Liver (tissue), 9 donors: ENCODE measurements around the gene SOBP. TPM values are rescaled to one million over a fixed set of nuclear protein-coding genes. Genes with fewer than 3 reads are reported as not detected.

Experiments
- DNase-seq: peaks from one replicate; pipeline ENCODE4 v3.0.0-alpha.2; 2017; ENCODE audit warnings: low spot score
- H3K27ac ChIP-seq, 2 donors: one replicate each; pipeline ENCODE4 v1.7.0; 2013; ENCODE audit warnings: inconsistent platforms in 2 of 2, low read length in 2 of 2, control low read depth in 1 of 2, low read depth in 1 of 2, mild to moderate bottlenecking in 1 of 2
- H3K27me3 ChIP-seq, 4 donors: one replicate each; pipeline versions ENCODE4 v1.6.1 to v1.7.0; 2013; ENCODE audit warnings: low read length in 3 of 4, inconsistent platforms in 1 of 4, mild to moderate bottlenecking in 1 of 4, moderate library complexity in 1 of 4; ENCODE audit not compliant: control insufficient read depth in 4 of 4, insufficient read depth in 4 of 4
- H3K36me3 ChIP-seq, 4 donors: one replicate each; pipeline versions ENCODE4 v1.6.1 to v1.7.0; 2013; ENCODE audit warnings: low read length in 3 of 4, mild to moderate bottlenecking in 3 of 4, low read depth in 1 of 4, moderate library complexity in 1 of 4; ENCODE audit not compliant: control insufficient read depth in 4 of 4, insufficient read depth in 3 of 4
- H3K4me1 ChIP-seq, 4 donors: one replicate each; pipeline versions ENCODE4 v1.6.1 to v1.7.0; 2013; ENCODE audit warnings: low read length in 3 of 4, mild to moderate bottlenecking in 3 of 4, moderate library complexity in 1 of 4; ENCODE audit not compliant: control insufficient read depth in 4 of 4, insufficient read depth in 4 of 4
- H3K4me3 ChIP-seq, 3 donors: one replicate each; pipeline versions ENCODE4 v1.6.1 to v1.7.0; 2013; ENCODE audit warnings: low read length in 3 of 3, control low read depth in 1 of 3, low read depth in 1 of 3, mild to moderate bottlenecking in 1 of 3
- H3K9ac ChIP-seq, 2 donors: one replicate each; pipeline ENCODE4 v1.7.0; 2013; ENCODE audit warnings: low read length in 2 of 2, mild to moderate bottlenecking in 2 of 2, moderate library complexity in 2 of 2, control low read depth in 1 of 2, low read depth in 1 of 2
- H3K9me3 ChIP-seq, 4 donors: one replicate each; pipeline versions ENCODE4 v1.6.1 to v1.7.0; 2013; ENCODE audit warnings: low read length in 3 of 4; ENCODE audit not compliant: control insufficient read depth in 4 of 4
- EGR1 ChIP-seq, 2 donors: IDR thresholded peaks; 2 replicates each; pipeline ENCODE4 v1.6.1; 2016 to 2018; ENCODE audit warnings: antibody characterized with exemption in 2 of 2, low read depth in 2 of 2
- FOXA1 ChIP-seq: IDR thresholded peaks from 2 replicates; pipeline ENCODE4 v1.6.1; 2016; ENCODE audit warnings: antibody characterized with exemption
- FOXA2 ChIP-seq: IDR thresholded peaks from 2 replicates; pipeline ENCODE4 v1.6.1; 2016; ENCODE audit warnings: antibody characterized with exemption
- GABPA ChIP-seq, 2 donors: IDR thresholded peaks in 1 of 2; conservative IDR thresholded peaks in 1 of 2; 2 replicates each; pipeline ENCODE4 v1.6.1; 2016; ENCODE audit warnings: antibody characterized with exemption in 2 of 2, mild to moderate bottlenecking in 1 of 2, moderate library complexity in 1 of 2
- HNF4A ChIP-seq, 2 donors: conservative IDR thresholded peaks; 2 replicates each; pipeline ENCODE4 v1.6.1; 2016; ENCODE audit warnings: antibody characterized with exemption in 2 of 2, mild to moderate bottlenecking in 2 of 2
- HNF4G ChIP-seq: IDR thresholded peaks from 2 replicates; pipeline ENCODE4 v1.6.1; 2016; ENCODE audit warnings: antibody characterized with exemption
- JUND ChIP-seq, 2 donors: IDR thresholded peaks; 2 replicates each; pipeline ENCODE4 v1.6.1; 2016; ENCODE audit warnings: antibody characterized with exemption in 2 of 2
- NR2F2 ChIP-seq: IDR thresholded peaks from 2 replicates; pipeline ENCODE4 v1.6.1; 2016; ENCODE audit warnings: antibody characterized with exemption
- RAD21 ChIP-seq, 2 donors: IDR thresholded peaks; 2 replicates each; pipeline ENCODE4 v1.6.1; 2016; ENCODE audit warnings: antibody characterized with exemption in 2 of 2, mild to moderate bottlenecking in 2 of 2
- RXRA ChIP-seq, 2 donors: IDR thresholded peaks; 2 replicates each; pipeline ENCODE4 v1.6.1; 2017 to 2018; ENCODE audit warnings: antibody characterized with exemption in 2 of 2, mild to moderate bottlenecking in 1 of 2
- SP1 ChIP-seq: IDR thresholded peaks from 2 replicates; pipeline ENCODE4 v1.6.1; 2018; ENCODE audit warnings: antibody characterized with exemption, mild to moderate bottlenecking
- TAF1 ChIP-seq: conservative IDR thresholded peaks from 2 replicates; pipeline ENCODE4 v1.6.1; 2016; ENCODE audit warnings: antibody characterized with exemption, mild to moderate bottlenecking
- YY1 ChIP-seq: IDR thresholded peaks from 2 replicates; pipeline ENCODE4 v1.6.1; 2016; ENCODE audit warnings: antibody characterized with exemption, mild to moderate bottlenecking
- WGBS: extraction: QIAGEN DNeasy Blood & Tissue Kit; methylation state at CpG from one replicate; pipeline ENCODE4 v1.1.7; 2013; 5-methylcytosine and 5-hydroxymethylcytosine counted together
- polyA plus RNA-seq, 2 donors: library from polyadenylated mRNA; stranded (reverse) in 1 of 2; unstranded in 1 of 2; fragments of 200-250 nt in 1 of 2; fragments of >200 nt in 1 of 2; fragmentation: Nextera tagmentation in 1 of 2; extraction: Ambion mirVana in 1 of 2; gene quantifications; one replicate each; pipeline versions ENCODE4 v1.2.1 to v1.2.3, GENCODE V29; 2013 to 2015
- total RNA-seq, 2 donors: library from RNA; depleted of rRNA; stranded (reverse); fragments of >200 nt; gene quantifications; one replicate each; pipeline ENCODE4 v1.2.3, GENCODE V29; 2014
- TF ChIP-seq, protein P1 (sequence below): fragments of 150-350 bp; IDR thresholded peaks from 2 replicates; pipeline ENCODE4 v1.5.1; 2017; ENCODE audit warnings: improper control_type of control experiment, low read depth, low read length; ENCODE audit not compliant: missing input control
- TF ChIP-seq, protein P2 (sequence below): IDR thresholded peaks from 2 replicates; pipeline ENCODE4 v1.6.1; 2016; ENCODE audit warnings: antibody characterized with exemption
- TF ChIP-seq, protein P3 (sequence below): IDR thresholded peaks from 2 replicates; pipeline ENCODE4 v1.6.1; 2016; ENCODE audit warnings: antibody characterized with exemption
- TF ChIP-seq, protein P4 (sequence below): IDR thresholded peaks from 2 replicates; pipeline ENCODE4 v1.6.1; 2016; ENCODE audit warnings: antibody characterized with exemption
- TF ChIP-seq, protein P5 (sequence below): IDR thresholded peaks from 2 replicates; pipeline ENCODE4 v1.6.1; 2016; ENCODE audit warnings: antibody characterized with exemption, mild to moderate bottlenecking
- donor health status: healthy.
- donor health status: healthy.
- donor health status: healthy.
- donor health status: healthy.
- donor health status: healthy.

Gene SOBP
- total and polyA plus RNA-seq, 4 donors = 0.99 to 5.4 (median 1.9) TPM

DNA sequence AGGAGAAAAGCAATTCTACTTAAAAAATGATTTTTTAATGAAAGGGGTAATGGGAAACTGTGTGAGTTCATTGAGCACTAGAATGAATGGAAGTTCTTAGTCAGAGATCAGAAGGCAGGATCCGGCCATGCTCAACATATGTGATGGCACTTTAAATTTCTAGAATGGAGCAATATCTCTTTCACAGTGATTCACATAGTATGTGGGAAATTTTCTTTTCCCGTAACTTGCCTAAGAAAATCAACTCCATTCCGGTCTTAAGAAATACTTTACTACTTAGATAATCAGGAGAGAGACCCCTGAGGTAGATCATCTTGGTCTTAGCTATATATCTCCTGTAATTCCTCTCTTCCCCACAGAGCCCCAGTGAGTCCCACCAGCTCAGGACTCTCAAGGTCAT is 202.4 kb downstream of the SOBP start:
- no peak for DNase-seq
- H3K9ac ChIP-seq = no peak overlapping the region
- WGBS = 93% methylated on average over 3 of the region's 3 CpGs

More for the DNA sequence above, 202.4 kb downstream of the SOBP start:
- H3K36me3 ChIP-seq = no peaks in the 10 kb centered on the region
- H3K4me1 ChIP-seq = no peaks in the 10 kb centered on the region
- no peak overlapping the region for H3K27ac ChIP-seq
- H3K4me3 ChIP-seq = no peak overlapping the region
- H3K9me3 ChIP-seq = peaks cover 0 to 1% (median 0%) of the 10 kb centered on the region in 4 donors
- TF ChIP-seq, protein P1, sequence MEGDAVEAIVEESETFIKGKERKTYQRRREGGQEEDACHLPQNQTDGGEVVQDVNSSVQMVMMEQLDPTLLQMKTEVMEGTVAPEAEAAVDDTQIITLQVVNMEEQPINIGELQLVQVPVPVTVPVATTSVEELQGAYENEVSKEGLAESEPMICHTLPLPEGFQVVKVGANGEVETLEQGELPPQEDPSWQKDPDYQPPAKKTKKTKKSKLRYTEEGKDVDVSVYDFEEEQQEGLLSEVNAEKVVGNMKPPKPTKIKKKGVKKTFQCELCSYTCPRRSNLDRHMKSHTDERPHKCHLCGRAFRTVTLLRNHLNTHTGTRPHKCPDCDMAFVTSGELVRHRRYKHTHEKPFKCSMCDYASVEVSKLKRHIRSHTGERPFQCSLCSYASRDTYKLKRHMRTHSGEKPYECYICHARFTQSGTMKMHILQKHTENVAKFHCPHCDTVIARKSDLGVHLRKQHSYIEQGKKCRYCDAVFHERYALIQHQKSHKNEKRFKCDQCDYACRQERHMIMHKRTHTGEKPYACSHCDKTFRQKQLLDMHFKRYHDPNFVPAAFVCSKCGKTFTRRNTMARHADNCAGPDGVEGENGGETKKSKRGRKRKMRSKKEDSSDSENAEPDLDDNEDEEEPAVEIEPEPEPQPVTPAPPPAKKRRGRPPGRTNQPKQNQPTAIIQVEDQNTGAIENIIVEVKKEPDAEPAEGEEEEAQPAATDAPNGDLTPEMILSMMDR = no peak
- TF ChIP-seq HNF4A (conservative IDR thresholded peaks at IDR 0.05) (no peak), TAF1 (no peak), HNF4G (no peak), YY1 (no peak), RAD21 (IDR thresholded peaks at IDR 0.05) (no peak), FOXA1 (no peak), EGR1 (IDR thresholded peaks at IDR 0.05; ENCODE audit: low read depth in 2 of 2) (no peak), JUND (IDR thresholded peaks at IDR 0.05) (no peak), GABPA (IDR thresholded peaks at IDR 0.05 in 1 of 2, conservative IDR thresholded peaks at IDR 0.05 in 1 of 2) (no peak), FOXA2 (no peak), RXRA (IDR thresholded peaks at IDR 0.05) (no peak), NR2F2 (no peak), SP1 (no peak)
- TF ChIP-seq, protein P2, sequence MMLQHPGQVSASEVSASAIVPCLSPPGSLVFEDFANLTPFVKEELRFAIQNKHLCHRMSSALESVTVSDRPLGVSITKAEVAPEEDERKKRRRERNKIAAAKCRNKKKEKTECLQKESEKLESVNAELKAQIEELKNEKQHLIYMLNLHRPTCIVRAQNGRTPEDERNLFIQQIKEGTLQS = no peak
- TF ChIP-seq, protein P3, sequence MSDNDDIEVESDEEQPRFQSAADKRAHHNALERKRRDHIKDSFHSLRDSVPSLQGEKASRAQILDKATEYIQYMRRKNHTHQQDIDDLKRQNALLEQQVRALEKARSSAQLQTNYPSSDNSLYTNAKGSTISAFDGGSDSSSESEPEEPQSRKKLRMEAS = no peak
- TF ChIP-seq, protein P4, sequence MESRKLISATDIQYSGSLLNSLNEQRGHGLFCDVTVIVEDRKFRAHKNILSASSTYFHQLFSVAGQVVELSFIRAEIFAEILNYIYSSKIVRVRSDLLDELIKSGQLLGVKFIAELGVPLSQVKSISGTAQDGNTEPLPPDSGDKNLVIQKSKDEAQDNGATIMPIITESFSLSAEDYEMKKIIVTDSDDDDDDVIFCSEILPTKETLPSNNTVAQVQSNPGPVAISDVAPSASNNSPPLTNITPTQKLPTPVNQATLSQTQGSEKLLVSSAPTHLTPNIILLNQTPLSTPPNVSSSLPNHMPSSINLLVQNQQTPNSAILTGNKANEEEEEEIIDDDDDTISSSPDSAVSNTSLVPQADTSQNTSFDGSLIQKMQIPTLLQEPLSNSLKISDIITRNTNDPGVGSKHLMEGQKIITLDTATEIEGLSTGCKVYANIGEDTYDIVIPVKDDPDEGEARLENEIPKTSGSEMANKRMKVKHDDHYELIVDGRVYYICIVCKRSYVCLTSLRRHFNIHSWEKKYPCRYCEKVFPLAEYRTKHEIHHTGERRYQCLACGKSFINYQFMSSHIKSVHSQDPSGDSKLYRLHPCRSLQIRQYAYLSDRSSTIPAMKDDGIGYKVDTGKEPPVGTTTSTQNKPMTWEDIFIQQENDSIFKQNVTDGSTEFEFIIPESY = no peak
- TF ChIP-seq, protein P5, sequence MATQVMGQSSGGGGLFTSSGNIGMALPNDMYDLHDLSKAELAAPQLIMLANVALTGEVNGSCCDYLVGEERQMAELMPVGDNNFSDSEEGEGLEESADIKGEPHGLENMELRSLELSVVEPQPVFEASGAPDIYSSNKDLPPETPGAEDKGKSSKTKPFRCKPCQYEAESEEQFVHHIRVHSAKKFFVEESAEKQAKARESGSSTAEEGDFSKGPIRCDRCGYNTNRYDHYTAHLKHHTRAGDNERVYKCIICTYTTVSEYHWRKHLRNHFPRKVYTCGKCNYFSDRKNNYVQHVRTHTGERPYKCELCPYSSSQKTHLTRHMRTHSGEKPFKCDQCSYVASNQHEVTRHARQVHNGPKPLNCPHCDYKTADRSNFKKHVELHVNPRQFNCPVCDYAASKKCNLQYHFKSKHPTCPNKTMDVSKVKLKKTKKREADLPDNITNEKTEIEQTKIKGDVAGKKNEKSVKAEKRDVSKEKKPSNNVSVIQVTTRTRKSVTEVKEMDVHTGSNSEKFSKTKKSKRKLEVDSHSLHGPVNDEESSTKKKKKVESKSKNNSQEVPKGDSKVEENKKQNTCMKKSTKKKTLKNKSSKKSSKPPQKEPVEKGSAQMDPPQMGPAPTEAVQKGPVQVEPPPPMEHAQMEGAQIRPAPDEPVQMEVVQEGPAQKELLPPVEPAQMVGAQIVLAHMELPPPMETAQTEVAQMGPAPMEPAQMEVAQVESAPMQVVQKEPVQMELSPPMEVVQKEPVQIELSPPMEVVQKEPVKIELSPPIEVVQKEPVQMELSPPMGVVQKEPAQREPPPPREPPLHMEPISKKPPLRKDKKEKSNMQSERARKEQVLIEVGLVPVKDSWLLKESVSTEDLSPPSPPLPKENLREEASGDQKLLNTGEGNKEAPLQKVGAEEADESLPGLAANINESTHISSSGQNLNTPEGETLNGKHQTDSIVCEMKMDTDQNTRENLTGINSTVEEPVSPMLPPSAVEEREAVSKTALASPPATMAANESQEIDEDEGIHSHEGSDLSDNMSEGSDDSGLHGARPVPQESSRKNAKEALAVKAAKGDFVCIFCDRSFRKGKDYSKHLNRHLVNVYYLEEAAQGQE = no peak
- no peaks in the 10 kb centered on the region for H3K27me3 ChIP-seq
